HFF-Myc (cell line): ENCODE data around the gene DHX34.
"Not testable (repeated sequence)": the region's sequence is repeated elsewhere in the genome, so short reads cannot be mapped to it uniquely, and the experiment has no call there.

Source experiments
- DNase-seq: peaks from one replicate; pipeline ENCODE4 v3.0.0-alpha.2; 2011; ENCODE audit warnings: low read depth; ENCODE audit errors: extremely low read depth
- H3K4me3 ChIP-seq: replicated peaks from 2 replicates; pipeline ENCODE4 v1.5.1; 2011; ENCODE audit warnings: low read depth, mild to moderate bottlenecking, control low read depth, low read length
- TF ChIP-seq, protein P1 (sequence below): IDR thresholded peaks from 2 replicates; pipeline ENCODE4 v1.5.1; 2012; ENCODE audit warnings: mild to moderate bottlenecking, low read depth, low read length, control low read depth; ENCODE audit errors: missing control alignments

DHX34 gene

DNA sequence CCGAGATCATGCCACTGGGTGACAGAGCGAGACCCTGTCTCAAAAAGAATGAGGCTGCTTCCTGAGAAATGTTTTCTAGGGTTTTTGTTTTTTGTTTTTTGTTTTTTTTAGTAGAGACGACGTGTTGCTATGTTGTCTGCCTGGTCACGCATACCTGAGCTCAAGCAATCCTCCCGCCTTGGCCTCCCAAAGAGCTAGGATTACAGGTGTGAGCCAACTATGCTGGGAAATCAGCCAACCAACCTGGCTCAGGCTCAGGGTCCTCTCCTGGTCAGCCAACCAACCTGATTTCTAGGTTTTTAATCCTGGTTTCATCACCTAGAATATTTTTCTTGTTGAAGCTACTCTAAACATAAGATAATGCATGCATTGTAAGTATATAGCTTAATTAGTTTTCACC, 7.8 kb downstream of the DHX34 start:
- TF ChIP-seq, protein P1, sequence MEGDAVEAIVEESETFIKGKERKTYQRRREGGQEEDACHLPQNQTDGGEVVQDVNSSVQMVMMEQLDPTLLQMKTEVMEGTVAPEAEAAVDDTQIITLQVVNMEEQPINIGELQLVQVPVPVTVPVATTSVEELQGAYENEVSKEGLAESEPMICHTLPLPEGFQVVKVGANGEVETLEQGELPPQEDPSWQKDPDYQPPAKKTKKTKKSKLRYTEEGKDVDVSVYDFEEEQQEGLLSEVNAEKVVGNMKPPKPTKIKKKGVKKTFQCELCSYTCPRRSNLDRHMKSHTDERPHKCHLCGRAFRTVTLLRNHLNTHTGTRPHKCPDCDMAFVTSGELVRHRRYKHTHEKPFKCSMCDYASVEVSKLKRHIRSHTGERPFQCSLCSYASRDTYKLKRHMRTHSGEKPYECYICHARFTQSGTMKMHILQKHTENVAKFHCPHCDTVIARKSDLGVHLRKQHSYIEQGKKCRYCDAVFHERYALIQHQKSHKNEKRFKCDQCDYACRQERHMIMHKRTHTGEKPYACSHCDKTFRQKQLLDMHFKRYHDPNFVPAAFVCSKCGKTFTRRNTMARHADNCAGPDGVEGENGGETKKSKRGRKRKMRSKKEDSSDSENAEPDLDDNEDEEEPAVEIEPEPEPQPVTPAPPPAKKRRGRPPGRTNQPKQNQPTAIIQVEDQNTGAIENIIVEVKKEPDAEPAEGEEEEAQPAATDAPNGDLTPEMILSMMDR = no peak
- no peak overlapping the region for H3K4me3 ChIP-seq
- DNase-seq = no peak

DNA sequence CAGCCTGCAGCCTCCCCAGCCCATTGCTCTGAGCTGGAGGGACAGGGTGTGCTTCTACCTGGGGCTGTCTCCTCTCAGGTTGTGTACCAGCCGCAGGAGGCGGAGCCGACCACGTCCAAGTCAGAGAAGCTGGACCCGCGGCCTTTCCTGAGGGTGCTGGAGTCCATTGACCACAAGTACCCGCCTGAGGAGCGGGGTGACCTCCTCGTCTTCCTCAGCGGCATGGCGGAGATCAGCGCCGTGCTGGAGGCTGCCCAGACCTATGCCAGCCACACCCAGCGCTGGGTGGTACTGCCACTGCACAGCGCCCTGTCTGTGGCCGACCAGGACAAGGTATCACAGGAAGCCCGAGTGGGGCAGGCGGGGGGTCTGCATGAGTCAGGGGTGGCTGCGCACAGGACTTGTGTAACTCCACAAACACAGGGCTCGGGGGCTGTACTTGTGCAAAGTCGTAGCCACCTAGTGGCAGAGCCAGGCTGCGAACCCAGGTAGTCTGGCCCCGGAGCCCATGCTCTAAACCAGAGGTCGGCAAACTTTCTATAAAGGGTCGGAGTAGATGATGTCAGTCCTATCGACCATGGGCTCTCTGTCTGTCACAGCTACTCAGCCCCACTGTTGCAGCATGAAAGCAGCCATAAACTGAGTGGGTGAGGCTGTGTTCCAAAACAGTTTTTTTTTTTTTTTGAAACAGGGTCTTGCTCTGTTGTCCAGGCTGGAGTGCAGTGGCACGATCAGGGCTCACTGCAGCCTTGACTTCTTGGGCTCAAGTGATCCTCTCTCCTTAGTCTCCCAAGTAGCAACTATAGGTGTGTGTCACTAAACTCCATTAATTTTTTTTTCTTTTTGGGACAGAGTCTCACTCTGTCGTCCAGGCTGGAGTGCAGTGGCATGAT, 8.9 kb downstream of the DHX34 start:
- no peak overlapping the region for H3K4me3 ChIP-seq
- no peak for DNase-seq
- TF ChIP-seq, protein P1 = no peak

- no peak for DNase-seq
- TF ChIP-seq, protein P1 = no peak
- H3K4me3 ChIP-seq = no peak overlapping the region
Measured at GRCh38 chr19:47358936-47359335, 9.8 kb downstream of the DHX34 start.

DNA sequence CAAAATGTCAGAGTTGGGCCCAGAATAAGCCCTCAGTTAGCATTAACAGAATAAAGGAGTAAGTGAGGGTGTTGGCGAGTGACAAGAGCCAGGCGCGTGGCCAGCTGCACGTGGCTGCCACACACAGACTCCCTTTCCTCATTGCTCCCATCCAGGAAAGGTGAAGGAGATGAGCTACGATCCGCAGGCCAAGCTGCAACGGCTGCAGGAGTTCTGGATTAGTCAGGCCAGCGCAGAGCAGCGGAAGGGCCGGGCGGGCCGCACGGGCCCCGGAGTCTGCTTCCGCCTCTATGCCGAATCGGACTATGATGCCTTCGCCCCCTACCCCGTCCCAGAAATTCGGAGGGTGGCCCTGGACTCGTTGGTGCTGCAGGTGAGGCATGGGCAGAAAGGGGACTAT, 13.2 kb downstream of the DHX34 start:
- DNase-seq = no peak
- H3K4me3 ChIP-seq = no peak overlapping the region
- TF ChIP-seq, protein P1 = no peak

DNA sequence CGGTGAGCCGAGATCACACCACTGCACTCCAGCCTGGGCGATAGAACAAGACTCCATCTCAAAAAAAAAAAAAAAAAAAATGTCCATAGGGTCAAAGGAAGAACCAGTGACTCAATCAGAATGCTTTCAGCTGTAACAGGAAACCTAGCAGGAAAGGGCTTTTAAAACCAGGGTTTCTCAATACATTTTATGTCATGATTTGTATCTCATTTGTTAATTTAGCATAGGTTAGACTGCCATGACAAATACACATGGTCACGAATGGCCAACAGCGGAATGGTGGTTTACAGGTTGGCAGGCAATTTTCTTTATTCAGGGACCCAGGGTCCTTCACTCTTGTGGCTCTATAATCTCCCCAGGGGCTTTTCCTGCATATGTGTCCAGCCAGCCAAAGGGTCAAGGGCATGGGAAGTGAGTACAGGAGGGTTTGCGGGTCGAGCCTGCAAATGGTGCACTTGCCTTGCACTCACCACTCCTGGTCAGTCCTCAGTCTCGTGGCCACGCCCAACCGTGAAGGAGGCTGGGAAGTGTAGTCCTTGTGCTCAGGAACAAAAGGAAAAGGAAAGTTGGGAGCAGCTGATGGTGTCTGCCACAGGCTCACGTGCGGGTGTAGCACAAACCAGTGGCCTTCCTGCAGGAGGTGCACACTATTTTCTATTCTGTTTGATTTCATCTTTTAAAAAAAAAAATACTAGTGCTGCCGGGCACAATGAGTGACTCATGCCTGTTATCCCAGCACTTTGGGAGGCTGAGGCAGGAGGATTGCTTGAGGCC, 14.8 kb downstream of the DHX34 start:
- H3K4me3 ChIP-seq = no peak overlapping the region
- TF ChIP-seq, protein P1 = no peak
- no peak for DNase-seq

- not testable (repeated sequence) for DNase-seq, H3K4me3 ChIP-seq
Measured at GRCh38 chr19:47365455-47365854, 16.3 kb downstream of the DHX34 start.

DNA sequence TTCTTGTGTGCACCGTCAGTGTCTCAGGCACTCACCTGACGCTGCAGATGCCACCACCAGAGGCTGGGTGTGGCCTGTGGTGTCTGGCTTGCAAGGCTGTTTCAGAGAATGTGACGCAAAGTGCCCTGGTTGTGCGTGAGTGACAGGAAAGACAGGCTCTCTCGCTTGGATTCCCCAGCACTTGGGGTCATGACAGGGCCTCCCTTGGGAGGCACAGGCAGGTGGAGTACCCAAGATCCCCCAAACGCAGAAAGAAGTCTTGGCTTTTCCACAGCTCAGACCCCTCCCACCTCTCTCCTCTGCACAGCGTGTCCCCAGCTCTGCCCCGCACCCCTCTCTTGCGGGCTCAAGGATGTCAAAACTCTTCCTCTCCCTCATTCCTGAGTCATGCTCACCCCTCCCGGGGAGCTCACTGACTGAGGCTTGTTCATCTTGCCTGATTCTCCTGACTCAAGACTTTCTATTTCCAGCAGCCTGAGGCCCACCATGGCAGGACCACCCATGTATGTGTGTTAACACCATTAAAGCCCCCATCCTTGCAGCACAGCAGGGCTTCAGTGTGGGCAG, 21.0 kb downstream of the DHX34 start:
- no peak for DNase-seq
- no peak overlapping the region for H3K4me3 ChIP-seq
- TF ChIP-seq, protein P1 = no peak
